HepG2 (cell line): Measurements from ENCODE around the gene MAP3K9. TPM values are rescaled to one million over a fixed set of nuclear protein-coding genes. Genes with fewer than 3 reads are reported as not detected.

Source experiments
- GMEB1 ChIP-seq: sonication (generic); formaldehyde crosslinking; IDR thresholded peaks from 2 replicates; pipeline ENCODE4 v1.5.1; 2020; ENCODE audit warnings: missing genetic modification reagents, mild to moderate bottlenecking, borderline replicate concordance
- HINFP ChIP-seq: sonication (generic); formaldehyde crosslinking; IDR thresholded peaks from 2 replicates; pipeline ENCODE4 v1.4.0; 2020; ENCODE audit warnings: low read depth, mild to moderate bottlenecking, missing genetic modification reagents
- JDP2 ChIP-seq: sonication (generic); formaldehyde crosslinking; IDR thresholded peaks from 2 replicates; pipeline ENCODE4 v1.8.1; 2022; ENCODE audit warnings: missing genetic modification reagents, borderline replicate concordance
- MAX ChIP-seq: IDR thresholded peaks from 2 replicates; pipeline ENCODE4 v1.6.1; 2012; ENCODE audit warnings: inconsistent platforms
- MLX ChIP-seq: IDR thresholded peaks from 2 replicates; pipeline ENCODE4 v1.6.1; 2016
- MXD1 ChIP-seq: sonication (generic); formaldehyde crosslinking; IDR thresholded peaks from 2 replicates; pipeline ENCODE4 v1.4.0; 2020; ENCODE audit warnings: mild to moderate bottlenecking, missing genetic modification reagents
- NFE2L2 ChIP-seq: fragments of 150-350 bp; IDR thresholded peaks from 2 replicates; pipeline ENCODE4 v1.6.1; 2014; ENCODE audit warnings: low read length
- PRDM4 ChIP-seq: sonication (generic); formaldehyde crosslinking; IDR thresholded peaks from 2 replicates; pipeline ENCODE4 v1.9.0; 2021; ENCODE audit warnings: missing genetic modification reagents, borderline replicate concordance
- REST ChIP-seq, 2 experiments: IDR thresholded peaks; 2 replicates each; pipeline ENCODE4 v1.6.1; 2011 to 2012; ENCODE audit warnings: low read length in 2 of 2, borderline replicate concordance in 1 of 2, low read depth in 1 of 2, mild to moderate bottlenecking in 1 of 2, moderate library complexity in 1 of 2
- SALL1 ChIP-seq: sonication (generic); formaldehyde crosslinking; IDR thresholded peaks from 2 replicates; pipeline ENCODE4 v1.8.0; 2022; ENCODE audit warnings: mild to moderate bottlenecking, missing genetic modification reagents
- STAG1 ChIP-seq: sonication (generic); formaldehyde crosslinking; IDR thresholded peaks from 2 replicates; pipeline ENCODE4 v1.4.0; 2020; ENCODE audit warnings: missing genetic modification reagents
- THAP7 ChIP-seq: sonication (generic); formaldehyde crosslinking; IDR thresholded peaks from 2 replicates; pipeline ENCODE4 v1.8.1; 2023; ENCODE audit warnings: mild to moderate bottlenecking, missing genetic modification reagents
- TOE1 ChIP-seq: sonication (generic); formaldehyde crosslinking; IDR thresholded peaks from 2 replicates; pipeline ENCODE4 v1.4.0; 2020; ENCODE audit warnings: mild to moderate bottlenecking, missing genetic modification reagents
- YEATS2 ChIP-seq: sonication (generic); formaldehyde crosslinking; IDR thresholded peaks from 2 replicates; pipeline ENCODE4 v1.4.0; 2020; ENCODE audit warnings: missing genetic modification reagents, borderline replicate concordance
- ZMYM4 ChIP-seq: sonication (generic); formaldehyde crosslinking; IDR thresholded peaks from 2 replicates; pipeline ENCODE4 v1.8.1; 2023; ENCODE audit warnings: mild to moderate bottlenecking, missing genetic modification reagents
- polyA plus RNA-seq, 8 experiments: library from polyadenylated mRNA; depleted of rRNA in 3 of 8; stranded (reverse) in 7 of 8; unstranded in 1 of 8; fragments of >200 nt; fragmentation: Illumina TruSeq in 4 of 8; extraction: Trizol in 4 of 8; gene quantifications; 2 replicates each; pipeline versions ENCODE4 v1.2.1 to v1.2.3, GENCODE V29; 2011 to 2016; ENCODE audit warnings: low read depth in 4 of 8, missing spikeins in 1 of 8, mixed read lengths in 1 of 8; ENCODE audit not compliant: insufficient read depth in 1 of 8
- total RNA-seq, 5 experiments: library from RNA; depleted of rRNA; stranded (reverse); fragments of >200 nt; fragmentation: Illumina TruSeq; extraction: Trizol; gene quantifications; 2 replicates each; pipeline ENCODE4 v1.2.3, GENCODE V29; 2016; ENCODE audit warnings: low read depth in 1 of 5

Gene MAP3K9
- total and polyA plus RNA-seq, 2 of the 13 experiments (the other 11 are each of a cell fraction or from before 2014, with no cell fraction given) = 4.3 to 4.5 TPM

GRCh38 chr14:70827752-70828151 lies 18.4 kb upstream of the MAP3K9 start (continued):
- no peak for TF ChIP-seq GMEB1 (CRISPR knock-in tag)
- no peak for TF ChIP-seq PRDM4
- TF ChIP-seq NFE2L2 = no peak
- TF ChIP-seq HINFP (CRISPR knock-in tag) = no peak
- TF ChIP-seq ZMYM4 (CRISPR knock-in tag) = peak; percentile 40; the same call in 1 of the 2 replicates
- no peak for TF ChIP-seq STAG1 (CRISPR knock-in tag)
- no peak for TF ChIP-seq JDP2 (CRISPR knock-in tag)
- TF ChIP-seq REST (IDR thresholded peaks at IDR 0.05; ENCODE audit: borderline replicate concordance in 1 of 2, low read depth in 1 of 2, low read length in 2 of 2) = no peak
- TF ChIP-seq TOE1 (CRISPR knock-in tag) = no peak
- TF ChIP-seq MXD1 (CRISPR knock-in tag) = no peak
- TF ChIP-seq SALL1 (CRISPR knock-in tag) = peak; percentile 70; the same call in 1 of the 2 replicates
- TF ChIP-seq MAX = peak; percentile 30; the same call in 1 of the 2 replicates
- TF ChIP-seq MLX (CRISPR knock-in tag) = no peak
- TF ChIP-seq THAP7 (CRISPR knock-in tag) = no peak
- no peak for TF ChIP-seq YEATS2 (CRISPR knock-in tag)
